Left renal pelvis (tissue), 4 donors: ENCODE results near the gene MRPL11. TPM values are rescaled to one million over a fixed set of nuclear protein-coding genes. Genes with fewer than 3 reads are reported as not detected.

ENCODE experiments used
- DNase-seq, 4 donors: peaks; one replicate each; pipeline ENCODE4 v3.0.0-alpha.2; 2013; ENCODE audit warnings: low read depth in 4 of 4, low spot score in 3 of 4
- polyA plus RNA-seq, 4 donors: library from polyadenylated mRNA; unstranded; fragments of 120-200 nt; gene quantifications; one replicate each; pipeline ENCODE4 v1.2.1, GENCODE V29; 2013; ENCODE audit not compliant: insufficient read length in 4 of 4

Gene MRPL11
- 10 to 100 TPM; 56.8 to 82.2 (median 72.2) TPM for polyA plus RNA-seq

DNA sequence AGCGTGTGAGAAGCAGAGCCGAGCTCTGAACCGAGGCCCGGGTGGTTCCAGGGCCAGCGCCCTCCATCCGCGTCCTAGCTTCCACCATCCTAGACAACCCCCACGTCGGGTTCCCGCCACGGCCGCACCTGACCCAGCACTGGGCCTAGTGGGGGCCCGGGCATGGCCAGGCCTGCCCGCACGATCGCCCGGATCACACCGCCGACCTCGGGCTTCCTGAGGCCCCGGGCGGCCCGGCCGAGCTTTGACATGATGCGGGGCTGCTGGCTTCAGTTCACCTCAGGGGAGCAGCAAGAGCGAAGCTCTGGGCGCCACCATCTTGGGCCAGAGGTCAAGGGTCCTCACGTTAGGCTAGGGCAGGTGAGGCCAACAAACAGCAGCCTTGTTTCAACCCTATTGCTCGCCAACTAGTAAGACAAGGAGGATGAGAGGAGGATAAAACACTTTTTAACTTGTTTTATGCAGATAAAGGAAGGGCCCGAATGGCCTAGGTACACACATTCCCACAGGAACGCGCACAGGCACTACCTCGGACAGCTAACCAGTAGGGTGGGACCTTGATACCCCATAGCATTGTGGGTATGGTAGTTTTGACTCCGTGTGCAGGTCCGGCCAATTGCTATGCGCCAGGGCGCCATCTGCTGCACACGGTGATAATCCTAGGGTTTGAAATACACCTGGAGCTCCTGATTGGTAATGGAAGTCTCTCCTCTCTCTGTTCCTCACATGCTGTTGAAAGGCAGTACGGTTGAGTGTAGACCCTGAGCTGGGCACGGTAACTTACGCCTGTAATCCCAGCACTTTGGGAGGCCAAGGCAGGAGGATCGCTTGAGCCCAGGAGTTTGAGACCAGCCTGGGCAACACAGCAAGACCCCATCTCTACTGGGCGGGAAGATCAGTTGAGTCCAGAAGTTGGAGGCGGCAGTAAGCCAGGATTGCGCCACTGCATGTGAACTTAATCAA is at the start of gene MRPL11:
Gene MRPL11 (minus strand): TSS at position 345 of the 963 bp plus-strand sequence. CDS start 94 bp downstream, at position 251.
- DNase-seq: peak; percentile 86 to 90 (median 90)

DNA sequence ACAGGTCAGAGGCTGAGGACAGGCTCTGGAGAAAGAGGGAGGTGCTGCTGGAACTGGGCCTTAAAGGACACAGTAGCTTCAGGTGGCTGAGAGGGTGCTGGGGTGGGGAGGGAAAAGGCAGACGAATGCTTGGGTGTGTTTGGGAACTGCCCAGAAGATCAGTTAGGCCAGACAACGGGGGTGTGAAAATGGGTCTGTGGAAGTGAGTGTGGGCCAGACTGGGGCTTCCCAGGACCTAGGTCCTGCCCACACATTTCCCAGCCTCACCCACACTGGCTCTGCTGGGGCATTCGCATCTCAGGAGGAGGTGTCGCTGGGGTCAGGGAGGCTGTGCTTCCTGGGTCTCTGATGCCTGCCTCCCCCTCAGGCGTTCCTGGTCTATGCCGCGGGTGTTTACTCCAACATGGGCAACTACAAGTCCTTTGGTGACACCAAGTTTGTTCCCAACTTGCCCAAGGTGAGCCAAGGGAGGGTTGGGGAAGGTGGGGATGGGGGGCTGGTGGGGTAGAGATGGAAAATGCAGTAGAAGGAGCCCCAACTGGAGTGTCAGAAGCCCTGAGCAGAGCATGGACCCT is 46.2 kb upstream of the MRPL11 start:
- no peak for DNase-seq

DNA sequence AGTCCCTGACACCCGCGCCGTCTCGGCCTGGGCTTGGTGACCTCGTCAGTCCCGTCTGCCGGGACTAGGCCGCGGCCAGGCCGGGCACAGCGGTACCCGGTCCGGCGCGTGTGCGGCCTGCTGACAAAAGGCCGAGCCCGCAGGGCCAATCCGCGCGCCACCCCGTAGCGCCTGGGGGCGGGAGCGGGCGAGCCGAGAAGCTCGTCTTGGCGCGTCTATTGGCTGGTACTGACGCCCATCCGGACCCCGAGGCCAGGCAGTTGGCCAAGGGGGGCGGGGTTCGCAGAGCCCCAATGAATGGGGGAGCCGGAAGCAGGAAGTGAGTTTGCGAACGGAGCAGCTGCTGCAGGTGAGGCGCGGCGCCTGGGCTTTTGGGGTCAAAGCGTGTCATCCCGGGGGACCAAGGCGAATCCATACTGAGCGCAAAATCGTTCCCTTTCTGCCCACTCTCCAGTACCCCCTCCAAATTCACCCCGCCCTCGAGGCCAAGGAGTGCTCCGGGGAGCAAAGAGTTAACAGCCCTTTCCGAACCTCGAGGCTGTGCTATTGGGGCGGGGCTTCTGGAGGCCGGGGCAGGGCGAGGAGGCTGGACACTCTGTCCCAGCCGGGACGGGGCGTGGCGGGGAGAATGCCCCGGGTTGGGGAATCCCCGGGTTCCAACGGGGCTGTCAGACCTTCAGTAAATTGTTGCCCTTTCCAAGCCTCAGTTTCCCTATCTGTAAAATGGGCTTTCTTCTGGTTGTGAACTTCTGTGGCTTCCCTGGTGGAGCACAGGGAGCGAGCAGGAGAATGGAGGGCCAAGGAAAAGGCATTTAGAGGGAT is 41.7 kb upstream of the MRPL11 start, which contains the start of gene DPP3:
Gene DPP3 (plus strand): TSS at position 318 of the 822 bp plus-strand sequence. CDS start 1,767 bp downstream, outside the sequence.
- DNase-seq: peak; percentile 82 to 88 (median 86)

DNA sequence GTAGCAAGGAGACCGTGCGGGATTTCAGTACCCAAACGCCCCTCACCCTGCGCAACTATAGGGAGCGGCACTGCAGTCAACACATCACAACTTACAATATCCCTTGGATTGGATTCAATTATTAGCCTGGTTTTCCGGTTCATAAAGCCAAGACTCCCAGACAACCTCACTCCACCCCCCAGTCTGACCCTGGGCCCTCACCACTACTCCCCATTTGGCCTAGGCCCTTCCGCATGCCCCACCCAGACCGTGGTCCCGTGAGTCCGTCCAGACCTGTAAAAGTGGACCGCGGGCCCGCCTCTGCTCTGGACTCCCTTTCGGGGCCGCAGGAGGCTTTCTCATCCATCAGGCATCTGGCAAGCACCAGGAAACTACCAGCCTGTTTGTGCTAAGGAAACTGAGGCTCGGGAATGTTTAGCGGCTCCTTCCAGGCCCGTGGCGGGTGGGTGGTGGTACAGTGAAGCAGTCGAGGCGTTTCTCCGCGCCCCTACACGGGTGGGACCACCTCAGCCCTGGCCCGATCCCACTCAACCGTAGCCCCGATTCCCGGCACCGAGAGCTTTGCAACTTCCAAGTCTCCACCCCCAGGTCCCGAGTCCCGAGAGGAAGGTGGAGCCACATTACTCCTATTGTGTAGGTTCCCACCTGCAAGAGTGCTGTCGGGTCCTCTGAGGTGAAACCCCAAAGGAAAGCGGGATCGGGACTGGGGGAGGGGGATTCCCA is 40.9 kb upstream of the MRPL11 start:
- no peak for DNase-seq

DNA sequence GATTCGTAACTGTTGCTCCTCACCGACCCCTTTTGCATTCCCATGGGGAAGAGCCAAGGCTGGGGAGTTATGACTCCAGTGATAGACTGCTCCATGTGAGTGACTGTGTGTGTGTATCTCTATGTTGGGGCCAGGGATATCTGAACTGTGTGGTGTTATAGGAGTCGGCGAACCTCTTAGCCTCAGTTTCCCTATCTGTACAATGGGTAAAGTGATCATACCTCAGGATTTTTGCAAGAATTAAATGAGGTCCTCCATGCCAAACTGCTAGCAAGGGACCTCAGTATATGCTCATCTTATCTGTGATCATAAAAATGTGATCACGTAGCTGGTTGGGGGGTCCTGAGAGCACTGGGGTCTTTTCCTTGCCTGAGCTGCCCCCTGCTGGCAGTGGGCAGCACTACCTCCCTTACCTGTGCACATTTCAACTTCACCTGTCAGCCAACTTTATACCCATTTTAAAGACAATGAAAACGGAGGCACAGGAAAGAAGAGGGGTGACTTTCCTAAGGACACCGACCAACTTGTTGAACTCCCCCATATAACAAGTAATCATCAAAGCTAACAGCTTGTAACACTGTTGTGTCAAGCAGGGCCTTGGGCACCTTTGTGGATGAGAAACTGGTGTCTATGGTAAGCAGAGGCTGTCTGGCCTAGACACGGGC is 40.2 kb upstream of the MRPL11 start:
- no peak for DNase-seq

DNA sequence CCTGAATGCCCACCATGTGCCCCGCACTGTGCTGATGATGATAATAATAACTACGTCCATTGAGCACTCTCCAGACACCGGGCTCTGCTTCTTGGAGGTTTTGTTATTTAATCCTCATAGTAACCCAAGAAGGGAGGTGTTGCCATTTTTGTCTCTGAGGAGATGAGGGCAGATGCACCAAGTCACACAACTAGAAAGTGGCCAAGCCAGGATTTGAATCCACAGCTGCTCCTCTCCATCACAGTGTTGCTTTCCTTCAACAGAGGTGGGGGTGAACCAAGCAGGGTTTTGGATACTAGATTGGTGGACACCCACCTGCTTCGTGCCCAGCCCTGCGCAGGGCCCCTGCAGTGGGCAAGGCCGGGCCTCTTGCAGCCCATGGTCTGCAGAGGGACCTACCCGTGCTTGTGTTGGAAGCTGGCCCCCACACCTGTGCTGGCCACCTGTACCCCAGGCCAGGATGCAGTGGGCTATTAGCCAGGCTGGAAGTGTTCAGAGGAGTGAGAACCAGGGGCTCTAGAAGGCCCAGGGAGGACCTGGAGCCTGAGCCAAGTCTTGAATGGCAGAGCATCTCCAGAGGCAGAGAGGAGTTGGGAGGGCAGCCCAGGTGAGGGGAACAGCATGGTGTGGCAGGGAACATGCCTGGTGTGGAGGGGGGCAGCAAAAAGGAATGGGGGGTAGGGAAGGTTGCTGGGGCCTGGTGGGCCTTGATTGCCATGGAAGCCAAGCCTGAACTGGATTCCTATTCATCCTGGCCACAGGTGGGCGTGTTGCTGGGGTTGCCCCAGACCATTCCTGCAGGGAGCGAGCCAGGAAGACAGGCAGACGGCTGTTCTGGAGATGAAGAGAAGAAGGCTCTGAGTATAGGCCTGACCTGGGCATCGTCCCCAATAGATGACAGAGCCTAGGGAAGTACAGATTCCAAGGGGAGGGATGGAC is 38.9 kb upstream of the MRPL11 start:
- no peak for DNase-seq

DNA sequence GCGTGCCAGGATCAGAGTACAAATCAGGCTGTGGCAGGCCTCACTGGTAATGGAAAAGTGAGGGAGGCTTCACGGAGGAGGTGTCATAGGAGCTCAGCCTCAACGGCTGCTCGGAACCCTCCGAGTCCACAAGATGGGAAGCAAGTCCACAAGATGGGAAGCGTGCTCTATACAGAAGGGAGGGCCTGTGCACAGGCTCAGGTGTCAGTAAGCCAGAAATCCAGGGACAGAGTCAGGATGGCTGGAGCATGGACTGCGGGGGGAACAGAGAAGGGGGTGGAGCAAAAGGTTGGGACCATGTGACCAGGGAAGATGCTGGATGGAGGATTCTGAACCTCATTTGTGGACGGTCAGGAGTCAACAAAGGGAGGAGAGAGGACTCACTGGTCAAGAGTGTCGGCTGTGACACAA is 38.2 kb upstream of the MRPL11 start:
- DNase-seq: no peak

DNA sequence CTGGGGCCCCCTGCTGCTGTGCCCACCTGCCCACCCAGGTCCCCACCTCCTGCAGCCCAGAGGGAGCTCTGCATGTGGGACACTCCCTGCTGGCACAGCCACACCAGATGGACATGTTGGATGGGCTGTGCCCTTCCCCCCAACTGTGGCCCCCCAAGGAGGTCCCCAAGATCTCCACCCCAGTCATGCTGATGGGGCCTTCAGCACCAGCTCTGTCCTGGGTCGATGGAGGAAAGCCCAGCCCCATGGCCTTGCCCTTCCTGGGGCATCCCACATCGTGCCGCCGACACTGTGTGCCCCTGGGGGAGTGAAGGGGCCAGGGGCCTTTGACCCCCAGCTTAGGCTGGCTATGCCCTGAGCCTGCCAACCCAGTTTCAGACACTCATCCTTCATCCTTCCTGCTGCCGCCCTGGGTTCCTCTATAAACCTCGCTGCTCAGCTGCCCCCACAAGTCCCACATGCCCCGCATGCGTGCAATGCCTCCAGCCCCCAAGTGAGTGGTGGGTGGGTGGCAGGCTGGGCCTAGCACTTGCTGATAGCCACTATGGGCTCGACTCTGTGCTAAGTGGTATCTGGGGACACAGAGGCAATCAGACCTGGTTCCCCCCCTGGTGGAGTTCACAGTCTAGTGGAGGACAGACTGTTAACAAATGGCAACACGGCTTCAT is 37.7 kb upstream of the MRPL11 start:
- no peak for DNase-seq

DNA sequence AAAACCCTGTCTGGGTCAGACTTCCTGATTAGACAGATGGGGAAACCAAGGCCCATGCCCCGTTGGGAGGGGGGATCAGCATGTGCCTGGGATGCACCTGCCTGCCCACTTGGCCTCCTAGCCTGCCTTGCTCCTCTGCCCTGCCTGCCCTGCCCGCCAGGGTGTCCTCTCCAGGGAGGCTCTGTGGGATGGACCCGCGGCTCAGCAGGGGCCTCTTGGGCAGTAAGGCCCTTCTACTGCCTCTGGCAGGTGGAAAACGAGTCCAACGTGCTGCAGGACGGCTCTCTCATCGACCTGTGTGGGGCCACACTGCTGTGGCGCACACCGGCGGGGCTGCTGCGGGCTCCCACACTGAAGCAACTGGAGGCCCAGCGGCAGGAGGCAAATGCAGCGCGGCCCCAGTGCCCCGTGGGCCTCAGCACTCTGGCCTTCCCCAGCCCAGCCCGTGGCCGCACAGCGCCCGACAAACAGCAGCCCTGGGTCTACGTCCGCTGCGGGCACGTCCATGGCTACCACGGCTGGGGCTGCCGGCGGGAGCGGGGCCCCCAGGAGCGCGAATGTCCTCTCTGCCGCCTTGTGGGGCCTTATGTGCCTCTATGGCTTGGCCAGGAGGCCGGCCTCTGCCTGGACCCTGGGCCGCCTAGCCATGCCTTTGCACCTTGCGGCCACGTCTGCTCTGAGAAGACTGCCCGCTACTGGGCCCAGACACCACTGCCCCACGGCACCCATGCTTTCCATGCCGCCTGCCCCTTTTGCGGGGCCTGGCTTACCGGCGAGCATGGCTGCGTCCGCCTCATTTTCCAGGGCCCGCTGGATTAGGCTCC is 36.9 kb upstream of the MRPL11 start:
- no peak for DNase-seq

DNA sequence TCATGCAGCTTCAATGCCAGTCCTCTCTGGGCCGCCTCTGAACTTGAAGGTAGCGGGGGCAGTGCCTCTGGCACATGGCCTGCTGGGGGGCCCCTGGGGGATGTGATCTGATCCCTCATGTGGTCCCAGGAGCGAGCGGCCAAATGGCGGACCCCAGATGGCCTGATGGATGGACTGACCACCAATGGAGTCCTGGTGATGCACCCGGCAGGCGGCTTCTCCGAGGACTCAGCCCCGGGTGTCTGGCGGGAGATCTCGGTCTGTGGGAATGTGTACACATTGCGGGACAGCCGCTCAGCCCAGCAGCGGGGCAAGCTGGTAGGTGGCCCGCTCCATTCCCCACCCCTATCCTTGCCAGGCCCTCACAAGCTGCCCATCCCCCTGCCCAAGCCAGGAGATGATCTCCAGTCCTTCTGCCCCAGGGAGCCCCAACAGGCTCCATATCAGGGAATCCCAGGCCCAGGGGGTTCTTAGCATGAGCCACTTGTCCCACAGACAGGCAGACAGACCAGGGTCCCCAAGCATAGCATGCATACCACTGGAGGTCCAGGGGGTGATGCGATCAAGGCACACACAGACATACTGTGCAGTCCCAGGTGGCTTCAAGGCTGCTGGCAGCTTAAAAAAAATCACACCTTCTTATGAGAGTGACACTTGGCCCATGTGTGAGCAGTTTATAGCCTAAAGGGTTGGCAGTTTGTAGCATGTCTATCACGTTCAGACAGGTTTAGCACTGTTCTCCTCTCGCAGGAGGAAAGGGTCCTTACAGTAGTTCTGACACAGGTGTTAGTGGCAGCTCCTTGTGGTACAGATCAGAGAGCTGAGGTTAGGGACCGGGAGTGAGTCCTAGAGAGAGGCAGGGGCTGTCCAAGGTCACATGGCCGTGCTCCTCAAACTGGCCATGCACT is 35.2 kb upstream of the MRPL11 start:
- DNase-seq: no peak

DNA sequence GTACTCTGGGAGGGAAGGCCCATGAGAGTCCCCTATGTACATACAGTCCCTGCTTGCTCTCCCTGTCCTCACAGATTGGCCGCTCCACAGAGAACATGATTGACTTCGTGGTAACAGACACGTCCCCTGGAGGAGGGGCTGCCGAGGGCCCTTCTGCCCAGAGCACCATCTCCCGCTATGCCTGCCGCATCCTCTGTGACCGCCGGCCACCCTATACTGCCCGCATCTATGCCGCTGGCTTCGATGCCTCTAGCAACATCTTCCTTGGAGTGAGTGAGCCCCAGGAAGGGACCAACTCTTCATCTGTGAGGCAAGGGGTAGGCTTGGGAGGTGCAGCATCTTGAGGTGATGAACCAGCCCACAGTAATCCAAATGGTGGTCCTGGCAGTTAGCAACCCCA is 34.5 kb upstream of the MRPL11 start:
- no peak for DNase-seq

DNA sequence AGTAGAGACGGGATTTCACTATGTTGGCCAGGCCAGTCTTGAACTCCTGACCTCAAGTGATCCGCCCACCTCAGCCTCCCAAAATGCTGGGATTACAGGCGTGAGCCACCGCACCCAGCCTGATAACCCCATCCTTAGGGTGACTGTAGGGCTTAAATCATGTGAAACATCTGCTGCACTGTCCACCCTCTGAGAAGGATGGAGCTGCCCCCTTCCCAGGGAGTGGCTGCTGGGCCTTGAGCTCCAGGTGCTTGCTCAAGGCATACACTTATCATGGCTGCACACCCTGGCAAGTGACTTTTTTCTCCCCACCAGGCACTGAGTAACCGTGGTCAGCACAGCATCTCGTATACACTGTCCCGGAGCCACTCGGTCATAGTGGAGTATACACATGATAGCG is 33.4 kb upstream of the MRPL11 start:
- DNase-seq: no peak

DNA sequence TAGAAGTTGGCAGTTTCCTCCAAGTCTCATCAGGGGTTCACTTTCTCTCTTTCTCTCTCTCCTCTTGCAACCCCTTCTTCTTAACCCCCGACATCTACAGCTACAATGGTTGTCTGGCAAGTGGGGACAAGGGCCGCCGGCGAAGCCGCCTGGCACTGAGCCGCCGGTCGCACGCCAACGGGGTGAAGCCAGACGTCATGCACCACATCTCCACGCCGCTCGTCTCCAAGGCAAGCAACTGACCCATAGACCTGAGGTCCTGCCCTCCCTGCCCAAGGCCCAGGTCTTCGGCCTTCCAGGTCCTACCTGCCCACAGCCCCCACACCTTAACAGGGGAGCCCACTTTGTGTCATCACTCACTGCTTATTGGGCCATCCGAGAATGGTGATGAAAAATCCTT is 32.5 kb upstream of the MRPL11 start:
- DNase-seq: no peak

DNA sequence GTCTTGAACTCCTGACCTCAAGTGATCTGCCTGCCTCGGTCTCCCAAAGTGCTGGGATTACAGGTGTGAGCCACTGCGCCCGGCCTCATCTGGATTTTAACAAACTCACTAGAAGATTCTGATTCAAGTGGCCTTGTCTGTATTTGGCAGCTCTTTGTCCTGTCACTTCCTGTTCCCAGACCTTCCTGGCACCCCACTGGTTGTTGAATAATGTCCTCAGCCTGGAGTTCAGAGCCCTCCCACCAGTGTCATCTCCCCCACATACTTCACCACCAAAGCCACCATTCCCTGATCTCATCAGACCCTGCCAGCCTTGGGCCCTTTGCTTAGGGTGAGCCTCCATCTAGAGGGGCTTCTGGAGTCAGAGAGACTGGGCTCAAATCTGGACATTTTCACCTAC is 31.4 kb upstream of the MRPL11 start:
- no peak for DNase-seq

DNA sequence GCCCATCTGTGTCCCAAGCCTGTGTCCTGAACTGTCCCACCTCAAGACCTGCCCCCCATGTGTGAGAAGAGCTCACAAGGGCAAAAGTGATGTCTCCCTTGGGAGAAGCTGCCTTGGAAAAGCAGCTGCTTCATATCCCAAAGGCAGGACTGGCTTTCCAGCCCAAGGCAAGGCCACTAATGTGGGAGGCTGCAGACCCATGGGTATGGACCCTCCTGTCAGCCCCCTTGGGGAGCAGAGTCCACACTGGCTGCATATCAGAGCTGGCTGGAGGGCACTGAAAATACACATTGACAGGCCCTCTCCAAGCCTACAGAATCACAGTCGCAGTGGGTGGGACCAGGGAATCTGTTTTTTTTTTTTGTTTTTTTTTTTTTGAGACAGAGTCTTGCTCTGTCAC is 30.8 kb upstream of the MRPL11 start:
- no peak for DNase-seq

DNA sequence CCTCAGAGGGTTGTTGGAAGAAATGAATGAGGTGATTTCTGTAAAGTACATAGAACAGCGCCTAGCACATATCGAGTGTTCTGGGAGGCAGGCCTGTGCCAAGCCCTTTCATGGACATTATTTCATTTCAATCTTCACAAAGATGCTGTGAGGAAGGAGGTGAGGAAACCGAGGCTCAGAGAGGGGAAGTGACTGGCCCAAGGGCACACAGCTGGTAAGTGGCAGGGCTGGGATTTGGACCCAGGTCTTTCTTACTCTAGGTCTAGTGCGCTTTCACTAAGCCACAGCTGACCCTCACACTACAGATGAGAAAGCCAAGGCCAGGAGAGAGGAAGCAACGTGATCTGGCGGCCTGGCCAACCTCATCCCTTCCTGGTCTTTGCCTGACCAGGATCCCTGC is 30.0 kb upstream of the MRPL11 start:
- no peak for DNase-seq
